ENCODE results near the gene S100A14. TPM values are rescaled to one million over a fixed set of nuclear protein-coding genes. Genes with fewer than 3 reads are reported as not detected.

The S100A14 gene
- total RNA-seq, 4 donors from 2014 or later, result 112 to 175 (median 132) TPM

DNA sequence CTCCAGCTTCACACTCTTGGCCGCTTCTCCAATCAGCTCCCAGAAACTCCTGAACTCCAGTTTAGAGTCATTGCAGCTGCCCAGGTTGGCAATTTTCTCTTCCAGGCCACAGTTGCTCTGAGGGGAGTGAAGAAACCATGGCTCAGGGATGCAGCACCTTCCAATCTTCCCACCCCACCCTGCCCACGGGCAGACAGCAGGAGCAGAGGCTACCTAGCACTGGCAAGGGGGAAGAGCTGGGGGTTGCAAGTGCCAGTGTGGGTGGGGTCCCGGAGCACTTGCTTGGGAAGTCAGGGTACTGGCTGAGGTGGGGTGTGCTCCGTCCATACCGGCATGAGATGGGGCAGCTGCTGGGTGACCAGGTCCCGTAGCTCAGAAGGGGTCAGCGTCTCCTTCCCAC, 1.2 kb downstream of the S100A14 start:
- Histone ChIP-seq H3K27ac (peak overlapping the region; percentile 75 to 89 (median 77)), H3K36me3 (peaks cover 0 to 6% of the 10 kb centered on the region in 2 donors), H3K27me3 (no peaks in the 10 kb centered on the region), H3K4me1 (peaks cover 63 to 74% of the 10 kb centered on the region in 2 donors), H3K4me3 (replicated peaks in 1 of 3) (no peak overlapping the region), H3K9me3 (no peaks in the 10 kb centered on the region)
- no peak for DNase-seq
- TF ChIP-seq CTCF (IDR thresholded peaks at IDR 0.05), result no peak
- WGBS, 2 donors, result 84 to 100% methylated on average over 2 to 7 of the region's 7 CpGs
- intact Hi-C loops (cut with DNase I), result loop anchor here (5.0 kb wide), 1 partner anchor 38 kb away; no protein-coding TSS in a partner anchor

DNA sequence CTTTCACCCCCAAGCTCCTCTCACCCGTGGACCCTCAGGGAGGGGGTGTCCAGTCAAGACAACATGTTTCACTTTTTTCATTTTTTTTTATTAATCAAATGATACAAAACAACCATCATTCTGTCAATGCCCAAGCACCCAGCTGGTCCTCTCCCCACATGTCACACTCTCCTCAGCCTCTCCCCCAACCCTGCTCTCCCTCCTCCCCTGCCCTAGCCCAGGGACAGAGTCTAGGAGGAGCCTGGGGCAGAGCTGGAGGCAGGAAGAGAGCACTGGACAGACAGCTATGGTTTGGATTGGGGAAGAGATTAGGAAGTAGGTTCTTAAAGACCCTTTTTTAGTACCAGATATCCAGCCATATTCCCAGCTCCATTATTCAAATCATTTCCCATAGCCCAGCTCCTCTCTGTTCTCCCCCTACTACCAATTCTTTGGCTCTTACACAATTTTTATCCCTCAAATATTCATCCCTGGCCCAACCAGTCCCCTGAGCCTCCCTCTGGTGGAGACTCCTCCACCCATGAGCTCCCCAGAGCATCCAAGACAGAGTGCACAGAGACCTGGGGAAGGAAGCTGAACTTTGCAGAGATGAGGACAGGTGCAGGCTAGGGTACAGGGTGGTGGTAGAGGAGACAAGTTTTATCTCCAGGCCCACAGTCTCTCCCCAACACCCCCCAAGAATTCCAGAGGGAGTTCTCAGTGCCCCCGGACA, 1.8 kb downstream of the S100A14 start:
- Histone ChIP-seq H3K27me3 (no peaks in the 10 kb centered on the region), H3K36me3 (peaks cover 0 to under 1% of the 10 kb centered on the region in 2 donors), H3K9me3 (no peaks in the 10 kb centered on the region), H3K4me1 (peaks cover 69 to 80% of the 10 kb centered on the region in 2 donors), H3K27ac (peak overlapping the region; percentile 29 to 89 (median 77)), H3K4me3 (replicated peaks in 1 of 3) (no peak overlapping the region)
- intact Hi-C loops (cut with DNase I), result loop anchor here (5.0 kb wide), 1 partner anchor 37 kb away; no protein-coding TSS in a partner anchor
- WGBS, 2 donors, result 64 to 69% methylated on average over 2 of the region's 2 CpGs
- DNase-seq, result no peak
- TF ChIP-seq POLR2A (IDR thresholded peaks at IDR 0.05) (no peak), CTCF (IDR thresholded peaks at IDR 0.05) (no peak)

GRCh38 chr1:153613406-153613805, 2.7 kb downstream of the S100A14 start:
- H3K36me3 ChIP-seq, result no peaks in the 10 kb centered on the region
- intact Hi-C loops (cut with DNase I), result loop anchor here (5.0 kb wide), 1 partner anchor 36 kb away; no protein-coding TSS in a partner anchor
- TF ChIP-seq POLR2A (IDR thresholded peaks at IDR 0.05), result no peak
- no peak for TF ChIP-seq CTCF (IDR thresholded peaks at IDR 0.05)
- H3K9me3 ChIP-seq, result no peaks in the 10 kb centered on the region
- H3K4me1 ChIP-seq, result peaks cover 78 to 89% of the 10 kb centered on the region in 2 donors
- H3K27me3 ChIP-seq, result no peaks in the 10 kb centered on the region
- WGBS, 2 donors, result 75 to 91% methylated on average over 4 to 5 of the region's 5 CpGs
- no peak overlapping the region for H3K4me3 ChIP-seq (replicated peaks in 1 of 3)
- no peak for DNase-seq
- peak overlapping the region; percentile 89 to 93 (median 91) for H3K27ac ChIP-seq

DNA sequence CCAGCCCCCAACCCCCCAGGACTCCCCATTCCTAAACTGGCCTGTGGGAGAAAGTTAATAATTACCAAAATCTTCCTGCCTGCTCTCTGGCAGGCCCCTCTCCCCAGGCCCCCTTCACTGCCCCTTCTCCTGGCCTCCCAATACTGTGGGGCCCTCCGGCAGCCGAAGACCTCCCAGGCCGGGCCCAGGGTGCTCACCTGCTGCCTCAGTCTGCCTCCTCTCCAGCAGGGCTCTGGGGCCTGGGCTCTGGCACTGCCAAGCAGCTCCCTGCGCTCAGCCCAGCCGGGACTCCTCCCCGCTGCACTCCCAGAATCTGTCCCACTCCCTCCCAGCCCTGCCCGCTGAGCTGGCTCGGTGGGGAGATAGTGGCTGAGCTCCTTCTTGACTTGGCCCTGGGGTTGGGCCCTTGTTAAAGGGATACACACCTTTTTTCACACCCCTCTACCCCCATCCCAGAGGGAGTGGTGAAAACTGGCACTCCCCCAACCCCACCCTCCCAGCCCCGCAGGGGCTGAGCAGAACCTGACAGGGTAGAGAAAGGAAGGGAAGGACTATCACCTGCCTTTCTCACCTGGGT, 3.3 kb downstream of the S100A14 start, which contains the start of gene S100A16:
TSS of gene S100A16 (minus strand) at position 383 of the 577 bp plus-strand sequence. CDS start 4,986 bp downstream, outside the sequence.
- peak; percentile 51 to 91 for TF ChIP-seq POLR2A (IDR thresholded peaks at IDR 0.05)
- peak in 1 of 6 experiments; percentile 24 for TF ChIP-seq CTCF (IDR thresholded peaks at IDR 0.05)
- intact Hi-C loops (cut with DNase I), result loop anchor here (5.0 kb wide), 1 partner anchor 36 kb away; no protein-coding TSS in a partner anchor

More for the DNA sequence above, 3.3 kb downstream of the S100A14 start, which contains the start of gene S100A16:
- 17 to 22% methylated on average over 6 to 9 of the region's 9 CpGs for WGBS, 2 donors
- Histone ChIP-seq H3K27me3 (no peaks in the 10 kb centered on the region), H3K4me3 (replicated peaks in 1 of 3) (peak within 1 kb of the TSS; percentile 3 to 74 (median 59)), H3K9me3 (no peaks in the 10 kb centered on the region), H3K27ac (peak within 1 kb of the TSS; percentile 89 to 93 (median 91)), H3K4me1 (peaks cover 77 to 90% of the 10 kb centered on the region in 2 donors), H3K36me3 (peaks cover 0 to under 1% of the 10 kb centered on the region in 2 donors)
- DNase-seq, result peak; percentile 92 to 94
